AG04450 (cell line): ENCODE measurements around the gene SLC35A1. TPM values are rescaled to one million over a fixed set of nuclear protein-coding genes. Genes with fewer than 3 reads are reported as not detected.

ENCODE experiments used
- CTCF ChIA-PET: fragments of 300-600, 350-600 bp; formaldehyde crosslinking; extraction: SDS; loops from one replicate; lab custom pipeline; 2022; ENCODE audit warnings: antibody characterized with exemption, inconsistent platforms; lab: Charles Lee
- POLR2A ChIA-PET: fragments of 350-600 bp; formaldehyde crosslinking; extraction: SDS; loops from one replicate; lab custom pipeline; 2021; ENCODE audit warnings: antibody characterized with exemption, inconsistent platforms; lab: Yijun Ruan, JAX
- DNase-seq: peaks from one replicate; pipeline ENCODE4 v3.0.0-alpha.2; 2011; ENCODE audit warnings: low read depth, low spot score
- H3K27ac ChIP-seq: one replicate; pipeline ENCODE4 v1.5.1; 2012; ENCODE audit warnings: low read depth, low read length, control low read depth
- H3K27me3 ChIP-seq: one replicate; pipeline ENCODE4 v1.6.0; 2012; ENCODE audit warnings: low read length; ENCODE audit not compliant: control insufficient read depth, insufficient read depth
- H3K4me3 ChIP-seq: 2 replicates; pipeline ENCODE4 v1.5.1; 2011; ENCODE audit warnings: mild to moderate bottlenecking, low read depth, low read length, control low read depth
- H3K9me3 ChIP-seq: 2 replicates; pipeline ENCODE4 v1.5.1; 2012; ENCODE audit warnings: low read length; ENCODE audit not compliant: control insufficient read depth, insufficient read depth
- CTCF ChIP-seq: IDR thresholded peaks from 2 replicates; pipeline ENCODE4 v1.5.1; 2011; ENCODE audit warnings: low read depth, low read length, control low read depth, inconsistent platforms
- polyA plus RNA-seq: library from polyadenylated mRNA; depleted of rRNA; stranded (reverse); fragments of >200 nt; gene quantifications from 2 replicates; pipeline ENCODE4 v1.2.3, GENCODE V29; 2011

SLC35A1 gene
- polyA plus RNA-seq, 1 experiment: 30.3 TPM

GRCh38 chr6:87494761-87495422 is 22.1 kb downstream of the SLC35A1 start:
- DNase-seq: no peak
- Histone ChIP-seq H3K27me3 (no peaks in the 10 kb centered on the region), H3K9me3 (no peaks in the 10 kb centered on the region), H3K4me3 (no peak overlapping the region), H3K27ac (no peak overlapping the region)
- TF ChIP-seq CTCF: no peak
- CTCF ChIA-PET: no interaction called here
- POLR2A ChIA-PET: no interaction called here

GRCh38 chr6:87498048-87498447 is 25.3 kb downstream of the SLC35A1 start:
- no peak overlapping the region for H3K27ac ChIP-seq
- ChIA-PET CTCF (no interaction called here), POLR2A (no interaction called here)
- no peak for DNase-seq
- H3K9me3 ChIP-seq: no peaks in the 10 kb centered on the region
- no peak overlapping the region for H3K4me3 ChIP-seq
- TF ChIP-seq CTCF: no peak
- H3K27me3 ChIP-seq: no peaks in the 10 kb centered on the region

- DNase-seq: no peak
- Histone ChIP-seq H3K27ac (no peak overlapping the region), H3K4me3 (no peak overlapping the region), H3K9me3 (no peaks in the 10 kb centered on the region), H3K27me3 (no peaks in the 10 kb centered on the region)
- no peak for TF ChIP-seq CTCF
- ChIA-PET CTCF (interaction anchor here (0.9 kb wide), 1 partner anchor 109 kb away, joined by 3 read pairs; no protein-coding TSS in a partner anchor), POLR2A (no interaction called here)
These were observed 29.2 kb downstream of the SLC35A1 start for GRCh38 chr6:87501809-87502572.

- CTCF ChIA-PET: interaction anchor here (0.6 to 1.1 kb wide), 2 partner anchors 8 to 18 kb away, joined by 3 to 6 read pairs; no protein-coding TSS in a partner anchor
- H3K27me3 ChIP-seq: no peaks in the 10 kb centered on the region
- no peak overlapping the region for H3K4me3 ChIP-seq
- no peak overlapping the region for H3K27ac ChIP-seq
- no peak for TF ChIP-seq CTCF
- POLR2A ChIA-PET: no interaction called here
- no peak for DNase-seq
- no peaks in the 10 kb centered on the region for H3K9me3 ChIP-seq
These were observed 31.7 kb downstream of the SLC35A1 start for GRCh38 chr6:87504441-87504840.

GRCh38 chr6:87514831-87515230 is 42.1 kb downstream of the SLC35A1 start:
- Histone ChIP-seq H3K27me3 (no peaks in the 10 kb centered on the region), H3K9me3 (no peaks in the 10 kb centered on the region), H3K27ac (no peak overlapping the region), H3K4me3 (no peak overlapping the region)
- ChIA-PET CTCF (no interaction called here), POLR2A (interaction anchor here (0.7 kb wide), 1 partner anchor 448 kb away, joined by 4 read pairs; no protein-coding TSS in a partner anchor)
- DNase-seq: no peak
- TF ChIP-seq CTCF: no peak
